ENCODE results near the gene PI4K2B.
"Not testable (repeated sequence)": the region's sequence is repeated elsewhere in the genome, so short reads cannot be mapped to it uniquely, and the experiment has no call there.

The PI4K2B gene

DNA sequence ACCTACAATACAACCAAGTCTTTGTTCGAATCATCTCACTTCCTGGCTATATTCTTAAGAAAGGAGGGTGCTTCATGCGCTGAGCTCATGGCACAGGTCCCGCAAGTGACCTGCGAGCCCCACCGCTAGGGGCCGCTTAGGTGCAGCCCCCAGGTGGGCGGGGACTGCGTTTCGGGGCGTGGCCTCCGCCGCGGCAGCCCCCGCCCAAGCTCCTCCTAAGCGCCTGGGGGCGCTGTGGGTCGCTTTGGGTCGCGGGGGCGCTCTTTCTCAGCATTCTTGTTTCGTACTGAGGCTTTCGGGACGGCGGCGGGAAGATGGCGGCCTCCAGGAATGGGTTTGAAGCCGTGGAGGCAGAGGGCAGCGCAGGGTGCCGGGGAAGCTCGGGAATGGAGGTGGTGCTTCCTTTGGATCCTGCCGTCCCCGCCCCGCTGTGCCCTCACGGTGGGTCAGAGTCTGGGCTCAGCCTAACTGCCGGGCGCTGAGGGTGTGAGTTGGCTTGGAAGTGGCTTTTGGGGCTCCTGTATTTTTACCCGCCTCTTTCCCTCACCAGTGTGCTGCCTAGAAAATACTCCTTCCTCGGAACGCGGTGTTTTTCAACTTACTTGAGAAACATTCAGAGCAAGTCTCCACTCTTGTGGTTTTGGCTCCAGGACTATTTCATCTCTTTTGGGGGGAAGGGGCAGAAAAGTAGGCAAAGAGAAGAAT lies 78.8 kb downstream of the PI4K2B start, which contains the start of gene ZCCHC4:
ZCCHC4 (plus strand) TSS at position 279 of the 705 bp plus-strand sequence; CDS start at position 315, 36 bp downstream.
- H3K27me3 ChIP-seq (ENCODE audit: insufficient read depth, low read depth, severe bottlenecking): no peaks in the 10 kb centered on the region
- TF ChIP-seq CTCF (IDR thresholded peaks at IDR 0.05; ENCODE audit: low read depth, low read length): peak; percentile 99
- peak within 1 kb of the TSS; percentile 82 for H3K4me3 ChIP-seq (ENCODE audit: low read depth, low read length)
- H3K36me3 ChIP-seq: peaks cover 11% of the 10 kb centered on the region
- H3K27ac ChIP-seq: peak within 1 kb of the TSS; percentile 89
- DNase-seq: peak; percentile 94
- no peaks in the 10 kb centered on the region for H3K9me3 ChIP-seq (ENCODE audit: severe bottlenecking)

GRCh38 chr4:25313201-25313895 lies 79.5 kb downstream of the PI4K2B start:
- Histone ChIP-seq H3K36me3 (peaks cover 11% of the 10 kb centered on the region), H3K27ac (peak overlapping the region; percentile 89), H3K4me3 (ENCODE audit: low read depth, low read length) (peak overlapping the region; percentile 82), H3K9me3 (ENCODE audit: severe bottlenecking) (no peaks in the 10 kb centered on the region), H3K27me3 (ENCODE audit: insufficient read depth, low read depth, severe bottlenecking) (no peaks in the 10 kb centered on the region)
- no peak for TF ChIP-seq CTCF (IDR thresholded peaks at IDR 0.05; ENCODE audit: low read depth, low read length)
- no peak for DNase-seq

DNA sequence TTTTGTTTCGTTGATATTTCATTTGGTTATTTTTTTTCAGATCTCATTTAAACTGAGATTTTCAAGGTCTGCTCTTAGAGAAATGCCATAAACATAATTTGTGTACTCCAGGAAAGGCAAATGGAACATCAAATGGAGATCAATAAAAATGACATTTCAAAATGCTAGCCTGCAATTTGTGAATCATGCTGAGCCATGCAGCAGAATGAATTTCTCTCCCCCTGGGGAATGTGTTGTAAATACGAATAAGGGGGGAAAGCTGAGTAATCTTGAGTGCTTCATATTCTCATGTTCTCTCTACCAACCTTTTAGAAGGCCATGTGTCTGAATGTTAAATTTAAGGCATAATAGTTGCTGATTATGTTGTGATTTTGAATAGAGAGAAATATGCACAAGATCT lies 86.5 kb downstream of the PI4K2B start:
- Histone ChIP-seq H3K9me3 (ENCODE audit: severe bottlenecking) (no peaks in the 10 kb centered on the region), H3K4me3 (ENCODE audit: low read depth, low read length) (no peak overlapping the region), H3K27ac (no peak overlapping the region), H3K27me3 (ENCODE audit: insufficient read depth, low read depth, severe bottlenecking) (no peaks in the 10 kb centered on the region), H3K36me3 (peaks cover 13% of the 10 kb centered on the region)
- DNase-seq: no peak
- TF ChIP-seq CTCF (IDR thresholded peaks at IDR 0.05; ENCODE audit: low read depth, low read length): no peak

DNA sequence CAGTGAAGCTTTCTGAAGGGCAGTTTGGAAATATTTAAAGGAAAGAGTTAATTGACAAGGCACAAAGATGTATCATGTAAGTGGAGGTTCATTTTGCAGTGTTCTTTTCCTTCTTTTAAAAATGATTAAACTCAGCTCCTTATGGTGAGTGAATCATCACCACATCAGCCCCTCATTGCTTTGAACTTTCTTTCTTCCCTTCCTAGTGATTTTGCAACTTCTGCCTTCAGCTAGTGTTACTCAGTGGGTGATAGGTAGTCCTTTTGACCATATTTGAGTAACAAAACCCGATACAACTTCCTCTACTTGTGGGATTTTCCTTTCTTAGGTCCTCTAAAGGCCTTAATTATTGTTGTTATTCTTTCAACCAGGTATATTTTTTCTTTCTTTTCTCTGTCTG lies 86.9 kb downstream of the PI4K2B start:
- no peak for DNase-seq
- H3K9me3 ChIP-seq (ENCODE audit: severe bottlenecking): no peaks in the 10 kb centered on the region
- no peak for TF ChIP-seq CTCF (IDR thresholded peaks at IDR 0.05; ENCODE audit: low read depth, low read length)
- peaks cover 12% of the 10 kb centered on the region for H3K36me3 ChIP-seq
- no peak overlapping the region for H3K27ac ChIP-seq
- H3K4me3 ChIP-seq (ENCODE audit: low read depth, low read length): no peak overlapping the region
- H3K27me3 ChIP-seq (ENCODE audit: insufficient read depth, low read depth, severe bottlenecking): no peaks in the 10 kb centered on the region

GRCh38 chr4:25321703-25322102 lies 87.9 kb downstream of the PI4K2B start:
- Histone ChIP-seq H3K36me3 (peaks cover 5% of the 10 kb centered on the region; the same call in 1 of the 2 replicates), H3K4me3 (ENCODE audit: low read depth, low read length) (no peak overlapping the region), H3K27me3 (ENCODE audit: insufficient read depth, low read depth, severe bottlenecking) (no peaks in the 10 kb centered on the region), H3K27ac (no peak overlapping the region), H3K9me3 (ENCODE audit: severe bottlenecking) (no peaks in the 10 kb centered on the region)
- no peak for TF ChIP-seq CTCF (IDR thresholded peaks at IDR 0.05; ENCODE audit: low read depth, low read length)
- no peak for DNase-seq

- not testable (repeated sequence) for H3K36me3 ChIP-seq; H3K27ac ChIP-seq; H3K9me3 ChIP-seq (ENCODE audit: severe bottlenecking); H3K4me3 ChIP-seq (ENCODE audit: low read depth, low read length); DNase-seq; H3K27me3 ChIP-seq (ENCODE audit: insufficient read depth, low read depth, severe bottlenecking)
These were observed 94.6 kb downstream of the PI4K2B start for GRCh38 chr4:25328463-25328862.

Measured in WERI-Rb-1 (cell line).